HCT116 (cell line): ENCODE data around the gene DUOXA2. TPM values are rescaled to one million over a fixed set of nuclear protein-coding genes. Genes with fewer than 3 reads are reported as not detected.

Experiments
- ATAC-seq: fragments of 200-7000 bp; cut with Tn5 transposase; 2 replicates; pipeline ENCODE4 v1.9.1; 2020; ENCODE audit warnings: mild to moderate bottlenecking, moderate library complexity
- BruUV-seq: library from RNA; stranded (reverse); fragments of 400-500 nt; replicated peaks from 2 replicates; lab custom pipeline; 2021; lab: Mats Ljungman, UMichigan
- CTCF ChIA-PET: fragments of 300-600 bp; sonication (Branson Sonifier 250); formaldehyde crosslinking; loops from one replicate; lab custom pipeline; 2021; ENCODE audit warnings: antibody characterized with exemption; lab: Charles Lee
- POLR2A ChIA-PET: fragments of 300-600, 350-600 bp; sonication (Branson Sonifier 250); formaldehyde crosslinking; loops from one replicate; lab custom pipeline; 2021; ENCODE audit warnings: antibody characterized with exemption; lab: Charles Lee
- RAD21 ChIA-PET, 2 experiments: fragments of 300-600 bp; sonication (Branson Sonifier 250); formaldehyde crosslinking; loops; one replicate each; lab custom pipeline; 2023; ENCODE audit warnings: low total read pairs in 2 of 2; ENCODE audit not compliant: uncharacterized antibody in 2 of 2, unreplicated experiment in 2 of 2, low non-redundant PET in 1 of 2; lab: Charles Lee
- DNase-seq: peaks from one replicate; pipeline ENCODE4 v3.0.0-alpha.2; 2010; ENCODE audit warnings: low read depth, low spot score
- H2AFZ ChIP-seq: fragments of 200-600 bp; shearing (Covaris generic), sonication (generic); 2 replicates; pipeline ENCODE4 v1.6.1; 2017; ENCODE audit warnings: low read depth, mixed run types, mixed read lengths, antibody characterized with exemption, low read length; ENCODE audit not compliant: poor library complexity, severe bottlenecking
- H3K27ac ChIP-seq: 2 replicates; pipeline ENCODE4 v1.5.1; 2012; ENCODE audit warnings: low read depth, low read length
- H3K27me3 ChIP-seq: fragments of 200-600 bp; sonication (generic); 2 replicates; pipeline ENCODE4 v1.6.1; 2016; ENCODE audit warnings: mixed run types, low read length, mixed read lengths; ENCODE audit not compliant: insufficient read depth
- H3K36me3 ChIP-seq, 2 experiments: fragments of 200-500 bp in 1 of 2; fragments of 200-600 bp in 1 of 2; sonication (Bioruptor generic) in 1 of 2; sonication (generic) in 1 of 2; 2 replicates each; pipeline versions ENCODE4 v1.5.1 to v1.6.1; 2014 to 2016; ENCODE audit warnings: low read length in 2 of 2, inconsistent platforms in 1 of 2, mixed read lengths in 1 of 2, mixed run types in 1 of 2; ENCODE audit not compliant: insufficient read depth in 2 of 2, control insufficient read depth in 1 of 2
- H3K4me1 ChIP-seq, 2 experiments: fragments of 200-600 bp in 1 of 2; sonication (generic) in 1 of 2; 2 replicates each; pipeline versions ENCODE4 v1.5.1 to v1.6.1; 2012 to 2017; ENCODE audit warnings: low read length in 2 of 2, inconsistent platforms in 1 of 2, mild to moderate bottlenecking in 1 of 2, mixed read lengths in 1 of 2, mixed run types in 1 of 2, moderate library complexity in 1 of 2; ENCODE audit not compliant: insufficient read depth in 2 of 2, control insufficient read depth in 1 of 2
- H3K4me2 ChIP-seq: fragments of 200-600 bp; sonication (generic); 2 replicates; pipeline ENCODE4 v1.6.1; 2017; ENCODE audit warnings: mixed run types, low read length, mixed read lengths
- H3K4me3 ChIP-seq, 2 experiments: fragments of 200-600 bp in 1 of 2; sonication (generic) in 1 of 2; replicated peaks in 1 of 2; 2 replicates each; pipeline ENCODE4 v1.5.1; 2011 to 2016; ENCODE audit warnings: low read length in 2 of 2, control low read depth in 1 of 2, low read depth in 1 of 2, mild to moderate bottlenecking in 1 of 2, mixed read lengths in 1 of 2, mixed run types in 1 of 2
- H3K79me2 ChIP-seq: fragments of 200-600 bp; sonication (generic); 2 replicates; pipeline ENCODE4 v1.6.1; 2017; ENCODE audit warnings: mild to moderate bottlenecking, mixed run types, low read length, moderate library complexity, mixed read lengths; ENCODE audit not compliant: insufficient read depth
- H3K9ac ChIP-seq: fragments of 200-600 bp; sonication (generic); 2 replicates; pipeline ENCODE4 v1.6.1; 2016; ENCODE audit warnings: low read length, mixed read lengths
- H3K9me2 ChIP-seq: fragments of 200-600 bp; sonication (generic), shearing (Covaris generic); 2 replicates; pipeline ENCODE4 v1.6.1; 2017; ENCODE audit warnings: mixed run types, mild to moderate bottlenecking, moderate library complexity; ENCODE audit not compliant: insufficient read depth
- H3K9me3 ChIP-seq, 2 experiments: fragments of 200-500 bp in 1 of 2; fragments of 200-600 bp in 1 of 2; sonication (Bioruptor generic) in 1 of 2; sonication (generic) in 1 of 2; 2 replicates each; pipeline ENCODE4 v1.6.1; 2014 to 2017; ENCODE audit warnings: low read length in 2 of 2, mixed read lengths in 2 of 2, inconsistent platforms in 1 of 2, low read depth in 1 of 2, mild to moderate bottlenecking in 1 of 2, mixed run types in 1 of 2, moderate library complexity in 1 of 2; ENCODE audit not compliant: control insufficient read depth in 1 of 2, insufficient read depth in 1 of 2
- H4K20me1 ChIP-seq: fragments of 200-600 bp; sonication (generic), shearing (Covaris generic); 2 replicates; pipeline ENCODE4 v1.6.1; 2017; ENCODE audit warnings: mixed run types, mild to moderate bottlenecking, moderate library complexity; ENCODE audit not compliant: insufficient read depth
- ATF3 ChIP-seq: IDR thresholded peaks from 2 replicates; pipeline ENCODE4 v1.6.1; 2012
- CBX3 ChIP-seq: IDR thresholded peaks from 2 replicates; pipeline ENCODE4 v1.6.1; 2012; ENCODE audit warnings: low read depth
- CEBPB ChIP-seq: IDR thresholded peaks from 2 replicates; pipeline ENCODE4 v1.6.1; 2012; ENCODE audit warnings: low read depth
- CTCF ChIP-seq, 3 experiments: fragments of 200-600 bp in 1 of 3; sonication (generic) in 1 of 3; IDR thresholded peaks in 2 of 3; conservative IDR thresholded peaks in 1 of 3; 2 replicates each; pipeline ENCODE4 v1.5.1; 2012 to 2017; ENCODE audit warnings: low read depth in 2 of 3, low read length in 2 of 3, antibody characterized with exemption in 1 of 3, borderline replicate concordance in 1 of 3, control low read depth in 1 of 3, mild to moderate bottlenecking in 1 of 3, mixed read lengths in 1 of 3, mixed run types in 1 of 3, moderate library complexity in 1 of 3; ENCODE audit not compliant: insufficient read depth in 1 of 3
- ELF1 ChIP-seq: IDR thresholded peaks from 2 replicates; pipeline ENCODE4 v1.6.1; 2012; ENCODE audit warnings: low read depth, borderline replicate concordance
- EZH2 ChIP-seq: fragments of 200-600 bp; sonication (generic); IDR thresholded peaks from 2 replicates; pipeline ENCODE4 v1.6.1; 2017; ENCODE audit warnings: antibody characterized with exemption, mixed run types
- FOSL1 ChIP-seq: IDR thresholded peaks from 2 replicates; pipeline ENCODE4 v1.6.1; 2012; ENCODE audit warnings: low read depth
- MAX ChIP-seq: IDR thresholded peaks from 2 replicates; pipeline ENCODE4 v1.6.1; 2012
- POLR2AphosphoS5 ChIP-seq: IDR thresholded peaks from 2 replicates; pipeline ENCODE4 v1.6.1; 2011; ENCODE audit warnings: mild to moderate bottlenecking, low read depth, low read length, moderate library complexity
- REST ChIP-seq: IDR thresholded peaks from 2 replicates; pipeline ENCODE4 v1.6.1; 2012; ENCODE audit warnings: low read depth
- SIN3A ChIP-seq: IDR thresholded peaks from 2 replicates; pipeline ENCODE4 v1.6.1; 2012; ENCODE audit warnings: low read depth
- SP1 ChIP-seq: IDR thresholded peaks from 2 replicates; pipeline ENCODE4 v1.6.1; 2012; ENCODE audit warnings: low read depth
- TCF7L2 ChIP-seq: IDR thresholded peaks from 2 replicates; pipeline ENCODE4 v1.7.0; 2011; ENCODE audit warnings: borderline replicate concordance, inconsistent platforms; ENCODE audit not compliant: insufficient read depth, insufficient read length; ENCODE audit errors: extremely low read depth
- ZFX ChIP-seq: fragments of 450-650 bp; IDR thresholded peaks from 2 replicates; pipeline ENCODE4 v1.6.1; 2017
- intact Hi-C: fragments of 100-400 bp; cut with micrococcal nuclease; formaldehyde crosslinking; loops from 2 replicates; pipeline ENCODE4 v1.10.0; 2022
- total RNA-seq: library from RNA; stranded (reverse); gene quantifications from one replicate; pipeline ENCODE4 v1.2.1, GENCODE V29; 2021; ENCODE audit not compliant: unreplicated experiment

Gene DUOXA2
- total RNA-seq, 1 experiment from 2014 or later, result not detected

GRCh38 chr15:45157974-45158373 is 43.8 kb downstream of the DUOXA2 start:
- DNase-seq (no peak), ATAC-seq (no peak)
- Histone ChIP-seq H3K9me3 (no peaks in the 10 kb centered on the region), H3K36me3 (no peaks in the 10 kb centered on the region), H2AFZ (no peak overlapping the region), H3K4me3 (no peak overlapping the region), H4K20me1 (no peaks in the 10 kb centered on the region), H3K79me2 (0 out of 2 replicates have a peak, but pooled peaks cover 6% of the 10 kb centered on the region), H3K4me2 (no peak overlapping the region), H3K4me1 (peaks cover 9 to 11% of the 10 kb centered on the region in 2 experiments), H3K27ac (no peak overlapping the region), H3K27me3 (no peaks in the 10 kb centered on the region), H3K9ac (no peak overlapping the region), H3K9me2 (no peaks in the 10 kb centered on the region)
- intact Hi-C loops, result no loop called here
- no TSS peak for BruUV-seq
- ChIA-PET RAD21 (no interaction called here), POLR2A (no interaction called here), CTCF (interaction anchor here (1.9 kb wide), 1 partner anchor 40 kb away, joined by 5 read pairs; no protein-coding TSS in a partner anchor)
- TF ChIP-seq TCF7L2 (no peak), CBX3 (no peak)

DNA sequence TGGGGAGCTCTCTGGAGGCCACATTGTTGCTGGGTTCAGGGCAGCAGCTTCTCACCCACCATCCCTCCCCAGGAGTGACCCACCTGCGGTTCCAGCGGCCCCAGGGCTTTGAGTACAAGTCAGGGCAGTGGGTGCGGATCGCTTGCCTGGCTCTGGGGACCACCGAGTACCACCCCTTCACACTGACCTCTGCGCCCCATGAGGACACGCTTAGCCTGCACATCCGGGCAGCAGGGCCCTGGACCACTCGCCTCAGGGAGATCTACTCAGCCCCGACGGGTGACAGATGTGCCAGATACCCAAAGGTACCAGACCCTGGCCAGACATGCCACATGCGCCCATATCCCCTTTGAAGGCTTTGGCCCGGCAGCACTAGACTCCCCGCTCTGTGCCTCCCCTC is 47.5 kb downstream of the DUOXA2 start:
- no TSS peak for BruUV-seq
- RAD21 ChIA-PET, result no interaction called here
- H3K79me2 ChIP-seq, result 0 out of 2 replicates have a peak, but pooled peaks cover 6% of the 10 kb centered on the region
- H2AFZ ChIP-seq, result no peak overlapping the region
- no peak overlapping the region for H3K4me2 ChIP-seq
- H3K27ac ChIP-seq, result no peak overlapping the region
- intact Hi-C loops, result loop anchor here (10.0 kb wide), 1 partner anchor 453 kb away; no protein-coding TSS in a partner anchor
- ATAC-seq (no peak), DNase-seq (no peak)
- H3K27me3 ChIP-seq, result no peaks in the 10 kb centered on the region
- H3K4me1 ChIP-seq, result peaks cover 12 to 28% of the 10 kb centered on the region in 2 experiments
- POLR2A ChIA-PET, result no interaction called here
- no peaks in the 10 kb centered on the region for H3K36me3 ChIP-seq
- H3K4me3 ChIP-seq, result no peak overlapping the region
- H3K9ac ChIP-seq, result no peak overlapping the region
- H4K20me1 ChIP-seq, result no peaks in the 10 kb centered on the region
- H3K9me3 ChIP-seq, result no peaks in the 10 kb centered on the region
- no peaks in the 10 kb centered on the region for H3K9me2 ChIP-seq
- CTCF ChIA-PET, result interaction anchor here (0.8 to 4.0 kb wide), 4 partner anchors 18 to 450 kb away, joined by 3 to 42 read pairs (median 8); no protein-coding TSS in a partner anchor
- TF ChIP-seq POLR2AphosphoS5 (no peak), ZFX (no peak), FOSL1 (no peak), SP1 (no peak), CEBPB (no peak), REST (no peak), ATF3 (no peak), EZH2 (no peak), CTCF (IDR thresholded peaks at IDR 0.05 in 2 of 3, conservative IDR thresholded peaks at IDR 0.05 in 1 of 3; ENCODE audit: borderline replicate concordance in 1 of 3, insufficient read depth in 1 of 3, low read depth in 2 of 3, low read length in 2 of 3) (no peak), SIN3A (no peak), ELF1 (no peak), MAX (no peak)
